HG02973 (cell line): ENCODE measurements around the gene HLA-DPB1.

Experiments
- ATAC-seq: cut with Tn5 transposase; IDR thresholded peaks from one replicate; pipeline ENCODE4 v1.9.1; 2021; ENCODE audit warnings: moderate library complexity; ENCODE audit not compliant: unreplicated experiment

Gene HLA-DPB1

DNA sequence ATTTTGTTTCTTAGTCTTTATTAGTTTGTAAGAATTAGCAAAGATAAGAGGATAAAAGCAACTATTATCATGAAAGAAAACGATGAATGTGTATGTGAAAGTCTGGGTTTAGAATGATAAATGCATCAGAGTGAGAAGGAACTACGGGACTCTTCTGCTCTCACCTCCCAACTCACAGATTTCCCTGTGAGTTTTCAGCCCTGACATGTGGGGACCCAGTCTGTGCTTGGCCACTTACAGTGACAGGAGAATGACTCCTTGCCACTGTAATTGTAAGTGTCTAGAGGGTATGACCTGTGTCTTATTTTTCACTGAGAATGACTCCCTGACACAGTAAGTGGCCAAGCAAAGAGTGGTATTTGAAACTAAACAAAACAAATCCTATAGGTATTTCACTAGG, 4.9 kb upstream of the HLA-DPB1 start:
- ATAC-seq, result no peak

DNA sequence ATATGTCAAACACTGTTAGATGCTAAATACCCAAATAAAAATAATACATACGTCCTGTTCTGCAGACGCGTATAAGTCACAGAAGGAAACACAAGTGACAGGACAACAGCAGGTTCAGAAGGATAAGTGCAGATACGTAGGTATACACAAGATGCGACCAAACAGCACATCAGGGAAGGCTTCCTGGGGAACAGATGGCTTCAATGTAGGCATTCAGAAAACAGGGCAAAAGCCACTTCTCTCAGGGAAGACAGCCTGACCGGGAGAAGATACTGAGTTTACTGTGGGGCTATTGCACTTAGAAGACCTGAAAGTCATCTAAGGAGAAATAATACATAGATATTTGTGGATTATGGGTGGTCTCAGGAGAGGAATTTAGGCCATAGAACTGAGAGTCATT, 4.2 kb upstream of the HLA-DPB1 start:
- no peak for ATAC-seq

DNA sequence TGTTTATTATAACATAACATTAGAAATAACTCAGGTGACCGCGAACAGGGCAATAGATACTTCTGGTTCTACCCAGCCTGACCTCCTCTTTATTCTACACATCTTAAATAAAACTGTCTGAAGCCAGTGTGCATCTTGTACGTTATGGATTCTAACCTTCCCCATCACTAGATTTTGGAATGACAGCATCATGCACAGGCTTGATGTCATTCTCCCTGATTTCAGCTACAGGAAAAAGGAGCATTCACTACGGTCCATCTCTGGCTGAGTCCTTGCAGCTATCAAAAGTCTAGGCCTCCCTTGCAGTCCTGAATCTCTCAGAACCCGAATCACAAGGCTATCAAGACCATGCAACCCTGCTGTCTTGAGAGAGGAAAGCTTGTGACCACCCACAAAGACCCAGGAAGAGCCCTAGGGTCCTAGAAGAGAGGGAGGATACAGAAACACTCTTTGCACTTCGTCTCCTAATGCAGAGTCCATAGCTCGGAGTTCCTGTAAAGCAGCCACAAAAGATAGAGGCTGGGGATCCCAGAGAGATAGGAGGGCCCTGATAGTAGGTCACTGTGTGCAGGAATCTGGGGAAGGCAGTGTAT, 3.2 kb upstream of the HLA-DPB1 start:
- no peak for ATAC-seq

DNA sequence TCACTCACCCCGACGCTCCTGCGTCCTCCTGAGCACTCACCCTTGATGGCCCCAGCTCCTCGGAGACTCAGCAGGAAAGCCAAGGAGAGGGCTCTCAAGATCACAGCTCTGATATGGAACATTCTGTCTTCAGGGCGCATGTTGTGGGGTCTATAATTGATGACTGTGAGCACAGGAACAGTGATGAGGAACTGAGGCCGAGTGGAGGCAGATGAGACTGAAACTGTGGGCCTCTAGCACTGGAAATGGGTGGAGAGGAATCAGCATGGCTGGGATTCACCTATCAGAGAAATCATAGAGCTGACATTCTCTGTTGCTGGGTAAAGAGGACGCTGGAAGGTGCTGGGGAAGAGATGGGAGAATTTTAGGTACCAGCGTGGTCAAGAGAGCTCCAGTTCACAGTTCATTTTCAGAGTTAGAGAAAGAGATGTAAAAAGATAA, 2.3 kb upstream of the HLA-DPB1 start, which contains the start of gene HLA-DPA1:
TSS of gene HLA-DPA1 (minus strand) at position 219 of the 441 bp plus-strand sequence.
- peak; percentile 65 for ATAC-seq

DNA sequence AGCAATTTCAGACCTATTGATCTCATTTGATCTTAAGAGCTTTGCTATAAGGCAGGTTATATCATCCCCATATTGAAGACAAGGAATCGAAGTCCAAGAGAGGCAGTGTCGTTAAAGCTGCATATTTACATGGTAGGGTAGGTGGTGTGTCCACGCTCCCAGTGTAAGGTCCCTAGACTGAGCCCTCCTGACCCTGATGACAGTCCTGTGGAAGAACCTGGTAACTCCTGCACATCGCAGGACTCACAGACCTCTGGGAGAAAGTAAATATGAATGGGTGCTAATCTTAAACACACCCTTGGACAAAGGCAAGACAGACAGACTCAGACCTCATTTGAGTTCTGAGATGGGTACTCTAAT, 602 bp upstream of the HLA-DPB1 start:
- ATAC-seq, result peak; percentile 11

DNA sequence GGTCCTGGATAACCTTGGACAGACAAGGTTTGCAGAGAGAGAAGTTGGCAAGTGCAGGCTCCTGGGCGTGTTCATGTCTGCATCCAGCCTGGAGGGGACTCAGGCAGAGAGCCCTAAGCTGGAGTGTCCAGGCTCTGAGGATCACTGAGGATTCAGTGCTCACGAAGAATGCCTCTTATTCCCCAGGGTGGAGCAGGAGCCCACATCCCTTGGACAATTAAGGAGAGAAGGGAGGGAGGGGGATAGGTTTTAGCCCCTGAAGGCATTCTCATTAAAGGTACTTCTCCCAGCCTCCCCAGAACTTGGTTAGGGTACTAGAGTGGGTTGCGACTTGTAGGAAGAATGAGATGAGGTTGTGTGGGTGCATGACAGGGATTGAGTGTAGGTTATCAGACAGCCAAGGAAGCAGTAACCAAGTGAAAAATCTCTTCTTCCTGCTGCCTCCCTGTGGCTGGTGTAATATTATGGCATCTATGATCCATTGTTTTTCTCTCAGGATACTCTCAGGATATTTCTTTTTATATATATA, 680 bp downstream of the HLA-DPB1 start:
- no peak for ATAC-seq

DNA sequence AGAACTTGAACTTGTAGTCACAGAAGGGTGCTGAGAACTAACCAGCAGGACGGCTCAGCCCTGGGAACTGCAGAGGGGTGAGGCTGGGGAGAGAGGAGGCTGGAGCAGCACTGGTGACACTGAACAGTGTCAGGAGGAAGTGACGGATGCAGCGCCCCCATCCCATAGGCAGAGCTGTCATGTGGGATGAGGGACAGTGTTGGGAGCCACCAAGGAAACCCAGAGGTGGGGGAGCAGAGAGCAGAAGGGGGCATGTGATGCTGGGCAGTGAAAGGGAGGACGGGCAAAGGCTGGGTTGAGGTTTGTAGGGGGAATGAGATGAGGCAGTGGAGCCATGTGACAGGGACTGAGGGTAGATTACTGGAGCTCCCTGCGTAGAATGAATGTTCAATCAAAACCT, 2.1 kb downstream of the HLA-DPB1 start:
- ATAC-seq, result no peak

DNA sequence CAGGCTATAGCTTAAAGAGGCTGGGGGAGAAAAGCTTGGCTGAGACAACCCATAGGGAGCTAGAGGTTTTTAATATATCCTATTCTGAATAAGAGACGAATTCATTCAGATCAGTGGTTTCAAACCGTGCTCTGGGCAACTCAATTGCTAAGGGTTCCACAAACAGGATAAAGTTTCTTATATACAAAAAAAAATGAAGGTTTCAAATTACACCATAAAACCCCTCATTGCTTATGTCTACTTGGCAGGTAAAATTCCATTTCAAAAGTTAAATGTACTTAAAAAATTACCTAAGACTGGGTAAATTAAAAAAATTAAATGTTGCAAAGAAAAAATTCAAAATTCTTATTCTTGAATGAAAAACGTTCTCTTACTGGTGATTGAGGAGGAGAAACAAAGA, 2.7 kb downstream of the HLA-DPB1 start:
- ATAC-seq, result no peak

DNA sequence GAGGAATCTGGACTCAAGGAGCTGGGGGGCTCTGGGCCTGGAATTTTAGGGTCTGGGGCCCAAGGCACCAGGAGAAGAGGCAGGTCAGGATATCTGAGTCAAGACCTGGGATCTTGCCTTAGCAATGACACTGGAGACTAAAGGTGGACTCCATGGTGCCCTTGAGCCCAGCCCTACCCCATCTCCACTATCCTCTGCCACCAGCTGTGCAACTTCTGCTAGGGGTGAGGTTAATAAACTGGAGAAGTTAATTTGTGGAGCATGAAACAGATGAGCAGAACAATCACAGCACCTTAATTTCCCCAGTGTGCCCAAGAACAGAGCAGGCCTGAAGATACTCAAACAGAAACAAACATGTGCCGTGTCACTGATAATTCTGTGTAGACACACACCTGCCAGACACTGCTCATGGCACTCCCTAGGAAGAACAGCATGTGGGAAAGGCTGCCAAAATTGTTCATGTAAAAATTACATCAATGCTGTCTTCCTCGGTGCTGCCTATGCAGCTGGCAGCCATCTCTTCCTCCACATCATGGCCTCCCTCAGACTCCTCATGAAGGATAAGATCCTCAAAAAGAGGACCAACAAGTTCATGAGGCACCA, 3.2 kb downstream of the HLA-DPB1 start:
- ATAC-seq, result no peak

DNA sequence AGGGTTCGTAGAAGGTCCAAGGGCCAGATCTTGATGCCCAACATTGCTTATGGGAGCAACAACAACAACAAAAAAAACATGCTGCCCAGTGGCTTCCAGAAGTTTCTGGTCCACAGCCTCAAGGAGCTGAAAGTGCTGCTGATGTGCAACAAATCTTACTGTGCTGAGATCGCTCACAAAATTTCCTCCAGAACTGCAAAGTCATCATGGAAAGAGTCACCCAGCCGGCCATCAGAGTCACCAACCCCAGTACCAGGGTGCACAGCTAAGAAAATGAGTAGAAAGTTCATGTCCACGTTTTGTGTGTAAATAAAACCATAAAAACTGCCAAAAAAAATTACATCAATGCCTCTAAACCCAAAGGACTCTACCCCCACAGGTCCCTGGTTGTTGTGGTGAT, 3.8 kb downstream of the HLA-DPB1 start:
- ATAC-seq, result no peak

DNA sequence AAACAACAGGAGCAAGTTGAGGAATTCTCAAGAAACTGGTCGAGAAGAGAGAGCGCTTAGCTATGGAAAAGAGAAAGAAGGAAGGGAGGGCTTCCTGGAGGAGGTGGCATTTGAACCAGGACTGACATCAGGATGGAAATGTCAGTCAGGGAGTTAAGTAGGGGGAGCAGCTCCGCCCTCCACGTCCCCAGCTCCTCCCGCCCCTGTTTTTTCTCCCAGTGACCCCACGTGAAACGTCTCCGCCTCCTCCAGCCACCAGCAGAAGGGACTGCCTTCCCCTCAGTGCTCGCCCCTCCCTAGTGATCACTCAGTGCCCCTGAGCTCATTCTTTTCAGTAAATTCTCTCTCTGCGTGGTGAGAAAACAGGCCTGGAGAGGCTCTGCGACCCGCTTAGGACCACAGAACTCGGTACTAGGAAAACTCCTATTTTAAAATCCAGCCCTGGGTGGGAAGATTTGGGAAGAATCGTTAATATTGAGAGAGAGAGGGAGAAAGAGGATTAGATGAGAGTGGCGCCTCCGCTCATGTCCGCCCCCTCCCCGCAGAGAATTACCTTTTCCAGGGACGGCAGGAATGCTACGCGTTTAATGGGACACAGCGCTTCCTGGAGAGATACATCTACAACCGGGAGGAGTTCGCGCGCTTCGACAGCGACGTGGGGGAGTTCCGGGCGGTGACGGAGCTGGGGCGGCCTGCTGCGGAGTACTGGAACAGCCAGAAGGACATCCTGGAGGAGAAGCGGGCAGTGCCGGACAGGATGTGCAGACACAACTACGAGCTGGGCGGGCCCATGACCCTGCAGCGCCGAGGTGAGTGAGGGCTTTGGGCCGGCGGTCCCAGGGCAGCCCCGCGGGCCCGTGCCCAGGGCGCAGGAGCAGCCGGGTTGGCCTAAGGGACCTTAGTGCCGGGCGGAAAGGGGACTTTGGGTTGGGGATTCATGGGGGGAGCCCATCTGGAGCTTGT, 4.6 kb downstream of the HLA-DPB1 start:
- no peak for ATAC-seq

DNA sequence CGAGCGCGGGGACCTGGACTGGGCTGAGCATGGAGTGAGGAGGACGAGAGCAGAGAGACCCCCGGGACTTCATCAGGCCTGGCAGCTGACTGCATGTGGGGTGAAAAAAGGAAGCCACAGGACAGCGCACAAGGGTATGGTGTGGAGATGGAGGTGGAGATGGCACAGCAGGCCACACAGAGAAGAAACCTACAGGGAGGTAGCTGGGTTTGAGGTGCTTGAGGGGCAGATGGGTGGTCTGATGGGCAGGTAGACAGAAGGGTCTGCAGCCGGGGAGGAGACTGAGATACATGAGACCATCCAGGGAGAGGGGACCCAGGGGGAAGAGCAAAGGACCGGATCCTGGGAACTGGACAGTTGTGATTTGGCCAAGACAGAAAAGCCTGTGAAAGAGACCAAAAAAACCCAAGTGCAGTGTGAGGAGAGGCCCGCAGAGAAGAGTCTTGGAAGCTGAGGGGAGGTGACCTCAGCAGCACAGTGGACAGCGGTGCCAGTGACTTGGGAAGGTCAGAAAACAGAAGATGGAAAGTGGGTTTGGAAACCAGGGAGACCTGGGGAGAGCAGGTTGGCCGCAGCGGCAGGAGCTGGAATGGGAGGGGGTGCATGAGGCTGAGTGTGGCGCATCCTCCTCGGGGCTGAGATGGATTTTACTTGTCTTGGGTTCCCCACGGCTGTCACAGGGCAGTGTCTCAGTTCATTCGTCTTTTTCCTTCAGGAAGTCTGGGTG, 5.5 kb downstream of the HLA-DPB1 start:
- ATAC-seq, result no peak

DNA sequence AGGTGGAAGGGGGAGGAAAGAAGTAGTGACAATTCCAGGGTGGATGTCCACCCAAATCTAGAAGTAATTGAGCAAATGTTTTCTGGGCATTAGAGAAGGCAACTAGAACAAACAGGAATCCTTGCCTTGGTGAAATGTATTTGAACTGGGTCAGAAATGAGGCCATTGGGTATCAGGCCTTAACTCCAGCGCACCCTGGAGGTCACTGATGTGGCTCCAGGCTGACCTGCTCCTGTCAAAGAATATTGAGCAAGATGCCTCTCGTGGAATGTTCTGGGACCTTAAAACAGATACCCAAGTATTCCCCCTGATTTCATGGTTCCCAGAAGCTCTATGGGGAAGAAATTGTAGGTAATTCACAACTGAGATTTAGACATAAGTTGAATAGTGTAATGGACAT, 6.9 kb downstream of the HLA-DPB1 start:
- ATAC-seq, result no peak

DNA sequence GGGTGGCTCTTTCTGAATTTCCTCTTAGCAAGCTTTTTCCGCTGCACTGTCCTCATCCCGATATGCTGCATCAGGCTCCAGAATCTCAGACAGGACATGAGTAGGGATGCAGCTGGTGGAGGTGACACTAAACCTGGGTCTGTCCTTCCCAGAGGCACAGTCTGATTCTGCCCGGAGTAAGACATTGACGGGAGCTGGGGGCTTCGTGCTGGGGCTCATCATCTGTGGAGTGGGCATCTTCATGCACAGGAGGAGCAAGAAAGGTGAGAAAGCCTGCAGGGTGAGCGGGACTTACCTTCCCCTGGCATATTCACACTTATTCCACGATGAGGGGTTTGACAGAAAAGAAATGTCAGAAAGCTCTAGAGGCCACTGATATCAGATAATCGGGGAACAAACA, 9.8 kb downstream of the HLA-DPB1 start:
- no peak for ATAC-seq

DNA sequence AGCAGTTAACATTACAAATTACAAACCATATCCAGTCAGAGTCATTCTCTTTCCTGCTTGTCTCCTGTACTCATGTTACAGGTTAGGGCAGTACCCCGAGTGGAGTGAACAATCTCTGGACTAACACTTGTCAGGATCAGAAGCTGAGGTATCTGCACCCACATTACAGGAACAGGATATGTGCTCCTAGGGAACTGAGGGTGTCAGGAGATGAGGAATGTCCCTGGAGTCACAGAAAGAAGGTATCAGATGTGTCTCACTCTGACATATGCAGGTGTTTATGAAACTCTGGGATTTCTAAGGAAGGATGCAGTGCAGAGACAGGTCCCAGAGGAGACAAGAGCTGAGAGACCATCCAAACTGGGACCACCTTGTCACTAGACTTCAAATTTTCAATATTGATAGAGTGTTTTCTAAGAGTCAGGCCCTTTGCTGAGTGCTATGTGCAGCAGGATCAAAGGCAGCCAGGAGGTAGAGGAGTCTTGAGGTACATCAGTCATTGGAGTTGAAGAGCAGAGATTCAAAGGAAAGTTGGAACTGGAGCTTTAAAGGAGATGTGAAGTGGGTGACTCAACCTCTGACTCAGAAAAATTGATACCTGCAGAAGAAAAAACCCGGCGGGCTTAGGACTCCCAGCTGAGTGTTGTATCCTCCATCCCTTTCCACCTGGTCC, 12.6 kb downstream of the HLA-DPB1 start:
- no peak for ATAC-seq

DNA sequence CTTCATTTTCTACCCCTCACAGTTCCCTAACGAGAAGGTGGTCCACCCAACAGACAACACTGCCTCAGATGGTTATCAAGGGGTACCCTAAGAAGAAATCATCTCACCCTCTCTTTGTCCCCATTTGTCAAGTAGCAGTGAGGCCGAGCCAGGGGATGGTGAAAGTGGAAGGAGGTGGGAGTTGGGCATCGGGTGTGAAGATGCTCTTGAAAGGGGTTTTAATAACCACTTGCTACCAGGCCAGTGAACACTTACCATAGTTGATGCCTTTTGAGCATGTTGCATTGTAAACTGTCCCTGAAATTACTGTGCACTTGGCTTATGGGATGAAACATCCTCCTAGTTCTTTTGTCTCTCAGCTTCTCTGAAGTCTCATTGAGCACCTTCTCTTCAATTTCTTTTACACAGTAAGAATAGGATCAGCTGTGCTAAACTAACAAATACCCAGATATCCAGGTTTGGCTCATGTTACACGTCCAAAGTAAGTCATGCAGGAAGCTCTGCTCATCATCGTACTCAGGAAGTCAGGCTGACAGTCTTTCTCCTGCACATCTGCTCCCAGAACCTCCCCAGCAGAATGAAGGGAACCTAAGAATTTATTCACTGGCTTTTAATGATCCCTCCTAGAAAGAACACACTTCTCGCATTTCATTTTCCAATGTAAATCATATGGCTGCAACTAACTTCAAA, 13.3 kb downstream of the HLA-DPB1 start:
- ATAC-seq, result no peak

DNA sequence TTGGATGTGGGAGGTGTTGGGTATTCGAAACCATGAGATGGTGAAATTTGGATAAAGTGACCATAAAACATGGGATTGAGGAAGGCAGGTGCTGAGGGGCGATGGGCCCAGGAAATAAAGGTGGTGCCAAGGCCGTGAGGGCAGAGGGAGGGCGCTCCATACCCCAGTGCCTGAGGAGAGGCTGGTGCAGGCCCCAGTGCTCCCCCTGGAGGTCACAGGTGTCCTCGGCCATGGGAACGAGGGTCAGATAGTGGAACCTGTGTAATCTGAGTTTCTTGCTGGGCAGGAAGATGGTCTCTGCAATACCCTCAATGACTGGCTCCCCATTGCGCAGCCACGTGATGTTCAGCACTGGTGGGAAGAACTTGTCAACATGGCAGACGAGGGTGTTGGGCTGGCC, 16.2 kb downstream of the HLA-DPB1 start:
- ATAC-seq, result no peak

DNA sequence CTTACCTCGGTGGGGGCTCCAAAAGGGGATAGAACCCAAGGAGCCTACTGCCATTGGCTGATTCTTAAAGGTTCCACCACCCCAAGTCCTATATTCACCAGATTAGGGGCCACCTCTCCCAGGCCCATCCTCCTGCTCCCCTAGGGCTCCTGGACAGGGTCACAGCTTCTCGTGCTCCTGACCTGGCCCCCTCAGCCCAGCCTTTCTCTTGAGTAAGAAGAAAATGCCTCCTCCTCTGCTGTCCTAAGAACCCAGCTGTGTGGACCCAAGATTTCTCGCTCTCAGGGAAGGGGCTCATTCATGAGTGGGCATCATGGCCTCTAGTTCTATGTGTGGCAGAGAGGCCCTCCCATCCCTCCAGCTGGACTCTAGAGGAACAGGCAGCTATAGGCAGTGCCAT, 16.6 kb downstream of the HLA-DPB1 start:
- no peak for ATAC-seq

DNA sequence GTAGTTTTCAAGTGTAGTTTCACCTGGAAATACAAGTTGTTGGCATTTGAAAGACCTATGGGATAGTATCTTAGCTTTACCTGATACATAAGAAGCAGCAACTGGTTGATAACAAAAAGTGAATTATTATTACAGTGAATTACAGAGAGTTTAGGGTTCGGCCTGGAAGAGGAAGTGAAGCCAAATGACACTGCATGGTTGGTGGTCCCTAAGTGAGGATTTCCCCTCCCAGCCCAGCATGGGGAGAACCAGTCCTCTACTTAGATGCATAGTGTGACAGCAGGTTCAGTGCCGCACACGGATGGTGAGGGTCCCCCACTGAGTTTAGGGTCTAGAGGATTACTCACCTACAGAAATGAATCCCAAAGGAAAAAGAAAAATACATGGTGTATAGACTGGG, 18.1 kb downstream of the HLA-DPB1 start:
- no peak for ATAC-seq

DNA sequence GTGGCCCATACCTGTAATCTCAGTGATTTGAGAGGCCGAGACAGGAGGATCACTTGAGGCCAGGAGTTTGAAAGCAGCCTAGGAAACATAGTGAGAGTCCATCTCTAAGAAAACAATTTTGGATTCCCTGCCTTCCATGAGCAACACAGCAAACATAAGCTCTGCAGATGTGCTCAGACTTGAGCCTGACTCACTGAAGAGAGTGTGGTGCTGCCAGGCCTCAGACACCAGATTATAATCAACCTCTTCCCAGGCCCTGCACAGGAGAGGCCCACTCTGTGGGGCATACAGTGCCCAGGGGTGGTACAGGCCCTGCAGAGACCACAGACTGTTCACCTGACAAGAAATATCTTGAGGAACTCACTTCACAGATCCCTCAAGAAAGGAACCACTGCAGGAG, 19.9 kb downstream of the HLA-DPB1 start:
- ATAC-seq, result no peak
